HEK293 (cell line): ENCODE results near the gene RANGRF.

ENCODE experiments used
- GLIS1 ChIP-seq: fragments of 450-650 bp; formaldehyde crosslinking; IDR thresholded peaks from 2 replicates; pipeline ENCODE4 v1.5.1; 2016; ENCODE audit warnings: missing biosample characterization, missing genetic modification characterization
- IKZF3 ChIP-seq: fragments of 450-650 bp; IDR thresholded peaks from 2 replicates; pipeline ENCODE4 v1.5.0; 2018; ENCODE audit warnings: missing biosample characterization, mild to moderate bottlenecking, missing genetic modification characterization, moderate library complexity
- KLF1 ChIP-seq: fragments of 450-650 bp; formaldehyde crosslinking; IDR thresholded peaks from 2 replicates; pipeline ENCODE4 v1.5.1; 2016; ENCODE audit warnings: missing biosample characterization, missing genetic modification characterization
- KLF7 ChIP-seq: fragments of 450-650 bp; formaldehyde crosslinking; IDR thresholded peaks from 2 replicates; pipeline ENCODE4 v1.5.1; 2016; ENCODE audit warnings: missing biosample characterization, missing genetic modification characterization, borderline replicate concordance
- KLF8 ChIP-seq: fragments of 450-650 bp; formaldehyde crosslinking; IDR thresholded peaks from 2 replicates; pipeline ENCODE4 v1.5.1; 2016; ENCODE audit warnings: missing biosample characterization, missing genetic modification characterization
- PRDM1 ChIP-seq: fragments of 450-650 bp; formaldehyde crosslinking; IDR thresholded peaks from 2 replicates; pipeline ENCODE4; 2016; ENCODE audit warnings: missing biosample characterization, missing genetic modification characterization
- PRDM10 ChIP-seq: fragments of 450-650 bp; formaldehyde crosslinking; IDR thresholded peaks from 2 replicates; pipeline ENCODE4 v1.5.1; 2016; ENCODE audit warnings: missing biosample characterization, missing genetic modification characterization
- YY2 ChIP-seq: fragments of 450-650 bp; formaldehyde crosslinking; IDR thresholded peaks from 2 replicates; pipeline ENCODE4 v1.5.1; 2016; ENCODE audit warnings: missing biosample characterization, missing genetic modification characterization
- ZBTB20 ChIP-seq: fragments of 450-650 bp; formaldehyde crosslinking; IDR thresholded peaks from 2 replicates; pipeline ENCODE4 v1.5.1; 2016; ENCODE audit warnings: missing biosample characterization, missing genetic modification characterization
- ZNF184 ChIP-seq: fragments of 450-650 bp; IDR thresholded peaks from 2 replicates; pipeline ENCODE4 v1.5.1; 2018; ENCODE audit warnings: missing biosample characterization, mild to moderate bottlenecking, missing genetic modification characterization
- ZNF239 ChIP-seq: fragments of 450-650 bp; formaldehyde crosslinking; IDR thresholded peaks from 2 replicates; pipeline ENCODE4 v1.5.1; 2016; ENCODE audit warnings: missing biosample characterization, missing genetic modification characterization
- ZNF292 ChIP-seq: fragments of 450-650 bp; formaldehyde crosslinking; IDR thresholded peaks from 2 replicates; pipeline ENCODE4 v1.5.1; 2016; ENCODE audit warnings: low read depth, missing biosample characterization, missing genetic modification characterization, borderline replicate concordance
- ZNF335 ChIP-seq: fragments of 450-650 bp; formaldehyde crosslinking; conservative IDR thresholded peaks from 2 replicates; pipeline ENCODE4 v1.5.1; 2016; ENCODE audit warnings: missing biosample characterization, missing genetic modification characterization
- ZNF391 ChIP-seq: fragments of 450-650 bp; formaldehyde crosslinking; IDR thresholded peaks from 2 replicates; pipeline ENCODE4 v1.5.1; 2016; ENCODE audit warnings: low read depth, missing biosample characterization, missing genetic modification characterization, borderline replicate concordance
- ZNF423 ChIP-seq: fragments of 450-650 bp; formaldehyde crosslinking; IDR thresholded peaks from 2 replicates; pipeline ENCODE4 v1.5.1; 2016; ENCODE audit warnings: missing biosample characterization, missing genetic modification characterization
- ZNF501 ChIP-seq: fragments of 450-650 bp; formaldehyde crosslinking; IDR thresholded peaks from 2 replicates; pipeline ENCODE4 v1.5.1; 2016; ENCODE audit warnings: missing biosample characterization, missing genetic modification characterization
- ZNF558 ChIP-seq: fragments of 450-650 bp; formaldehyde crosslinking; IDR thresholded peaks from 2 replicates; pipeline ENCODE4 v1.5.1; 2016; ENCODE audit warnings: missing biosample characterization, missing genetic modification characterization
- ZNF560 ChIP-seq: fragments of 450-650 bp; formaldehyde crosslinking; IDR thresholded peaks from 2 replicates; pipeline ENCODE4 v1.5.1; 2017; ENCODE audit warnings: missing biosample characterization, missing genetic modification characterization, borderline replicate concordance
- ZNF600 ChIP-seq: fragments of 450-650 bp; formaldehyde crosslinking; IDR thresholded peaks from 2 replicates; pipeline ENCODE4 v1.5.1; 2016; ENCODE audit warnings: missing biosample characterization, missing genetic modification characterization
- ZNF629 ChIP-seq: fragments of 450-650 bp; formaldehyde crosslinking; IDR thresholded peaks from 2 replicates; pipeline ENCODE4 v1.5.1; 2017; ENCODE audit warnings: missing biosample characterization, missing genetic modification characterization
- ZNF692 ChIP-seq: fragments of 450-650 bp; formaldehyde crosslinking; IDR thresholded peaks from 2 replicates; pipeline ENCODE4 v1.5.1; 2016; ENCODE audit warnings: missing biosample characterization, missing genetic modification characterization
- ZNF704 ChIP-seq: fragments of 450-650 bp; formaldehyde crosslinking; IDR thresholded peaks from 2 replicates; pipeline ENCODE4 v1.5.1; 2016; ENCODE audit warnings: missing biosample characterization, missing genetic modification characterization
- ZNF76 ChIP-seq: fragments of 450-650 bp; formaldehyde crosslinking; IDR thresholded peaks from 2 replicates; pipeline ENCODE4; 2016; ENCODE audit warnings: low read depth, missing biosample characterization, missing genetic modification characterization, borderline replicate concordance
- ZSCAN30 ChIP-seq: fragments of 450-650 bp; IDR thresholded peaks from 2 replicates; pipeline ENCODE4 v1.5.1; 2018; ENCODE audit warnings: missing biosample characterization, mild to moderate bottlenecking, missing genetic modification characterization, moderate library complexity
- ZSCAN4 ChIP-seq: fragments of 450-650 bp; formaldehyde crosslinking; IDR thresholded peaks from 2 replicates; pipeline ENCODE4 v1.5.1; 2017; ENCODE audit warnings: missing biosample characterization, missing genetic modification characterization
- ZXDB ChIP-seq: fragments of 450-650 bp; formaldehyde crosslinking; IDR thresholded peaks from 2 replicates; pipeline ENCODE4 v1.5.1; 2016; ENCODE audit warnings: missing biosample characterization, missing genetic modification characterization
- TF ChIP-seq, protein P1 (sequence below): fragments of 450-650 bp; formaldehyde crosslinking; IDR thresholded peaks from 2 replicates; pipeline ENCODE4 v1.5.1; 2016; ENCODE audit warnings: missing biosample characterization, missing genetic modification characterization
- TF ChIP-seq, protein P2 (sequence below): fragments of 450-650 bp; formaldehyde crosslinking; IDR thresholded peaks from 2 replicates; pipeline ENCODE4 v1.5.1; 2017; ENCODE audit warnings: missing biosample characterization, mild to moderate bottlenecking, missing genetic modification characterization, moderate library complexity

The RANGRF gene

GRCh38 chr17:8248751-8249607 is 39.5 kb upstream of the RANGRF start, which contains the start of gene PFAS (continued):
- TF ChIP-seq ZNF184 (tag by site-specific recombination) (peak; percentile 34; the same call in 1 of the 2 replicates), ZNF292 (tag by site-specific recombination) (no peak), KLF8 (tag by site-specific recombination) (peak; percentile 51; the same call in 1 of the 2 replicates), ZNF704 (no peak), YY2 (tag by site-specific recombination) (peak; percentile 91), ZNF76 (tag by site-specific recombination) (peak; percentile 80), KLF1 (tag by site-specific recombination) (no peak), KLF7 (0 out of 2 replicates have a peak, but pooled peaks have one; percentile 5), ZNF501 (tag by site-specific recombination) (0 out of 2 replicates have a peak, but pooled peaks have one; percentile 71), PRDM10 (tag by site-specific recombination) (peak; percentile 96), ZBTB20 (tag by site-specific recombination) (peak; percentile 88), ZNF423 (no peak), ZNF692 (tag by site-specific recombination) (0 out of 2 replicates have a peak, but pooled peaks have one; percentile 15), ZNF629 (tag by site-specific recombination) (peak; percentile 80), ZNF335 (tag by site-specific recombination) (peak; percentile 63), ZNF239 (tag by site-specific recombination) (0 out of 2 replicates have a peak, but pooled peaks have one; percentile 8), ZNF600 (tag by site-specific recombination) (no peak), ZSCAN30 (peak; percentile 42; the same call in 1 of the 2 replicates), ZNF560 (no peak), ZNF391 (tag by site-specific recombination) (0 out of 2 replicates have a peak, but pooled peaks have one; percentile 45), ZNF558 (tag by site-specific recombination) (peak; percentile 18; the same call in 1 of the 2 replicates), ZSCAN4 (tag by site-specific recombination) (0 out of 2 replicates have a peak, but pooled peaks have one; percentile 10), GLIS1 (tag by site-specific recombination) (peak; percentile 41; the same call in 1 of the 2 replicates), PRDM1 (no peak; the same call in 1 of the 2 replicates), IKZF3 (tag by site-specific recombination) (peak; percentile 95), ZXDB (tag by site-specific recombination) (peak; percentile 58)
- TF ChIP-seq, protein P1, sequence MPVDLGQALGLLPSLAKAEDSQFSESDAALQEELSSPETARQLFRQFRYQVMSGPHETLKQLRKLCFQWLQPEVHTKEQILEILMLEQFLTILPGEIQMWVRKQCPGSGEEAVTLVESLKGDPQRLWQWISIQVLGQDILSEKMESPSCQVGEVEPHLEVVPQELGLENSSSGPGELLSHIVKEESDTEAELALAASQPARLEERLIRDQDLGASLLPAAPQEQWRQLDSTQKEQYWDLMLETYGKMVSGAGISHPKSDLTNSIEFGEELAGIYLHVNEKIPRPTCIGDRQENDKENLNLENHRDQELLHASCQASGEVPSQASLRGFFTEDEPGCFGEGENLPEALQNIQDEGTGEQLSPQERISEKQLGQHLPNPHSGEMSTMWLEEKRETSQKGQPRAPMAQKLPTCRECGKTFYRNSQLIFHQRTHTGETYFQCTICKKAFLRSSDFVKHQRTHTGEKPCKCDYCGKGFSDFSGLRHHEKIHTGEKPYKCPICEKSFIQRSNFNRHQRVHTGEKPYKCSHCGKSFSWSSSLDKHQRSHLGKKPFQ (tag by site-specific recombination): no peak
- TF ChIP-seq, protein P2, sequence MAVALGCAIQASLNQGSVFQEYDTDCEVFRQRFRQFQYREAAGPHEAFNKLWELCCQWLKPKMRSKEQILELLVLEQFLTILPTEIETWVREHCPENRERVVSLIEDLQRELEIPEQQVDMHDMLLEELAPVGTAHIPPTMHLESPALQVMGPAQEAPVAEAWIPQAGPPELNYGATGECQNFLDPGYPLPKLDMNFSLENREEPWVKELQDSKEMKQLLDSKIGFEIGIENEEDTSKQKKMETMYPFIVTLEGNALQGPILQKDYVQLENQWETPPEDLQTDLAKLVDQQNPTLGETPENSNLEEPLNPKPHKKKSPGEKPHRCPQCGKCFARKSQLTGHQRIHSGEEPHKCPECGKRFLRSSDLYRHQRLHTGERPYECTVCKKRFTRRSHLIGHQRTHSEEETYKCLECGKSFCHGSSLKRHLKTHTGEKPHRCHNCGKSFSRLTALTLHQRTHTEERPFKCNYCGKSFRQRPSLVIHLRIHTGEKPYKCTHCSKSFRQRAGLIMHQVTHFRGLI (tag by site-specific recombination): 0 out of 2 replicates have a peak, but pooled peaks have one; percentile 23
